HG03103 (cell line): ENCODE measurements around the gene RPAIN.

Source experiments
- ATAC-seq: cut with Tn5 transposase; IDR thresholded peaks from one replicate; pipeline ENCODE4 v1.9.1; 2021; ENCODE audit warnings: low read depth; ENCODE audit not compliant: unreplicated experiment

RPAIN gene

GRCh38 chr17:5419959-5420653, at the start of gene RPAIN:
Gene RPAIN, plus strand, starts transcription at chr17:5420182. Its CDS starts 29 bp downstream, at chr17:5420211.
- peak; percentile 51 for ATAC-seq

GRCh38 chr17:5370411-5370810, 49.6 kb upstream of the RPAIN start:
- ATAC-seq: no peak

- no peak for ATAC-seq
These were observed 46.9 kb upstream of the RPAIN start for GRCh38 chr17:5373112-5373511.

- no peak for ATAC-seq
These were observed 41.3 kb upstream of the RPAIN start for GRCh38 chr17:5378566-5379207.

- no peak for ATAC-seq
These were observed 40.5 kb upstream of the RPAIN start for GRCh38 chr17:5379351-5380107.

GRCh38 chr17:5380491-5381135, 39.4 kb upstream of the RPAIN start:
- ATAC-seq: no peak

GRCh38 chr17:5381542-5381941, 38.4 kb upstream of the RPAIN start:
- ATAC-seq: no peak

- ATAC-seq: no peak
These were observed 28.3 kb upstream of the RPAIN start for GRCh38 chr17:5391678-5392077.

- no peak for ATAC-seq
These were observed 23.4 kb upstream of the RPAIN start for GRCh38 chr17:5396612-5397011.

GRCh38 chr17:5399767-5400166, 20.2 kb upstream of the RPAIN start:
- ATAC-seq: no peak

GRCh38 chr17:5405400-5405799, 14.6 kb upstream of the RPAIN start:
- ATAC-seq: no peak

- ATAC-seq: no peak
These were observed 11.8 kb upstream of the RPAIN start for GRCh38 chr17:5408186-5408585.

- ATAC-seq: no peak
These were observed 9.2 kb upstream of the RPAIN start for GRCh38 chr17:5410594-5411272.

- no peak for ATAC-seq
These were observed 6.3 kb upstream of the RPAIN start for GRCh38 chr17:5413682-5414081.

GRCh38 chr17:5416901-5417300, 3.1 kb upstream of the RPAIN start:
- no peak for ATAC-seq

GRCh38 chr17:5418858-5419355, 1.1 kb upstream of the RPAIN start:
- ATAC-seq: no peak

GRCh38 chr17:5419356-5419958, 525 bp upstream of the RPAIN start, which contains the start of gene NUP88:
Gene NUP88, minus strand, starts transcription at chr17:5419662. Its CDS starts 12 bp downstream, at chr17:5419650.
- peak; percentile 78 for ATAC-seq

- ATAC-seq: no peak
These were observed 2.5 kb downstream of the RPAIN start for GRCh38 chr17:5422505-5422904.

- no peak for ATAC-seq
These were observed 4.9 kb downstream of the RPAIN start for GRCh38 chr17:5424909-5425308.

- ATAC-seq: no peak
These were observed 5.8 kb downstream of the RPAIN start for GRCh38 chr17:5425826-5426225.
